Nasal cavity respiratory epithelium epithelial cell of viscerocranial mucosa (primary cell): ENCODE results near the gene IFT80. TPM values are rescaled to one million over a fixed set of nuclear protein-coding genes. Genes with fewer than 3 reads are reported as not detected.

ENCODE experiments used
- total RNA-seq: library from RNA; depleted of rRNA; stranded (reverse); fragments of >200 nt; gene quantifications from 2 replicates; pipeline ENCODE4 v1.2.3, GENCODE V29; 2014

The IFT80 gene
- total RNA-seq = 16.7 and 22.9 TPM in 2 replicates

GRCh38 chr3:160399125-160400029, at the start of gene IFT80, which contains the start of gene SMC4:
Gene IFT80, minus strand, starts transcription at chr3:160399225. Its CDS starts 14,625 bp downstream, at chr3:160384600.
Gene SMC4, plus strand, starts transcription at chr3:160399650. Its CDS starts 1,177 bp downstream, at chr3:160400827.

GRCh38 chr3:160225176-160226025, 173.6 kb downstream of the IFT80 start, which contains the start of gene C3orf80:
Gene C3orf80, plus strand, starts transcription at chr3:160225422. Its CDS starts 214 bp downstream, at chr3:160225636.

Other genes starting within 250 kb of the IFT80 start
- gene C3orf80, start 173.8 kb downstream of the IFT80 start, total RNA-seq = under 0.01 and 0.07 TPM in 2 replicates
- gene SMC4, start 425 bp upstream of the IFT80 start, total RNA-seq = 17.4 and 18.2 TPM in 2 replicates
- gene TRIM59, start 50.6 kb upstream of the IFT80 start, total RNA-seq = 5.7 and 8.5 TPM in 2 replicates
- 59.8 and 59.9 TPM in 2 replicates for gene KPNA4, start 166.3 kb upstream of the IFT80 start, total RNA-seq